WTC11 (cell line): ENCODE data around the gene HTR5A. TPM values are rescaled to one million over a fixed set of nuclear protein-coding genes. Genes with fewer than 3 reads are reported as not detected.

ENCODE experiments used
- ATAC-seq: fragments of 200-7000 bp; cut with Tn5 transposase; 2 replicates; pipeline ENCODE4 v1.10.0; 2021; ENCODE audit warnings: mild to moderate bottlenecking, moderate library complexity
- Bru-seq: library from RNA; stranded (reverse); fragments of 400-500 nt; gene quantifications from one replicate; lab custom pipeline; 2021; lab: Mats Ljungman, UMichigan
- CTCF ChIA-PET: fragments of 300-600 bp; sonication (Branson Sonifier 250); formaldehyde crosslinking; loops from one replicate; lab custom pipeline; 2021; ENCODE audit warnings: antibody characterized with exemption; lab: Charles Lee
- POLR2A ChIA-PET: fragments of 350-600 bp; sonication (Branson Sonifier 250); formaldehyde crosslinking; loops from one replicate; lab custom pipeline; 2021; ENCODE audit warnings: antibody characterized with exemption; lab: Charles Lee
- DNase-seq: peaks from one replicate; pipeline ENCODE4 v3.0.0; 2021; ENCODE audit warnings: low spot score
- H3K27ac Mint-ChIP-seq: 2 replicates; pipeline ENCODE4 v1.8.0; 2021; ENCODE audit warnings: mixed read lengths
- H3K27me3 Mint-ChIP-seq: 2 replicates; pipeline ENCODE4 v1.8.0; 2021; ENCODE audit warnings: low read depth, mild to moderate bottlenecking, moderate library complexity, mixed read lengths
- H3K36me3 Mint-ChIP-seq: 2 replicates; pipeline ENCODE4 v1.8.0; 2021; ENCODE audit warnings: mixed read lengths
- H3K4me1 Mint-ChIP-seq: 2 replicates; pipeline ENCODE4 v1.8.0; 2022; ENCODE audit warnings: mixed read lengths
- H3K4me3 Mint-ChIP-seq: 2 replicates; pipeline ENCODE4 v1.8.0; 2021; ENCODE audit warnings: mild to moderate bottlenecking, moderate library complexity, mixed read lengths
- H3K9me3 Mint-ChIP-seq: 2 replicates; pipeline ENCODE4 v1.8.0; 2021; ENCODE audit warnings: mixed read lengths
- EMX1 ChIP-seq: fragments of 250-450 bp; sonication (Bioruptor Pico); IDR thresholded peaks from 2 replicates; pipeline ENCODE4 v1.8.0; 2021; ENCODE audit warnings: mild to moderate bottlenecking
- GRHL2 ChIP-seq: fragments of 250-450 bp; sonication (Bioruptor Pico); IDR thresholded peaks from 2 replicates; pipeline ENCODE4 v1.8.0; 2022; ENCODE audit warnings: mild to moderate bottlenecking, moderate library complexity; ENCODE audit not compliant: insufficient replicate concordance, severe bottlenecking
- GTF2I ChIP-seq: fragments of 250-450 bp; sonication (Bioruptor Pico); conservative IDR thresholded peaks from 2 replicates; pipeline ENCODE4 v1.4.0; 2021; ENCODE audit warnings: mild to moderate bottlenecking
- HMGA2 ChIP-seq: fragments of 250-450 bp; sonication (Bioruptor Pico); IDR thresholded peaks from 2 replicates; pipeline ENCODE4 v1.4.0; 2021; ENCODE audit warnings: mild to moderate bottlenecking, moderate library complexity
- IRF2 ChIP-seq: sonication (generic); formaldehyde crosslinking; IDR thresholded peaks from 2 replicates; pipeline ENCODE4 v1.8.0; 2022; ENCODE audit warnings: low read depth, missing genetic modification reagents, borderline replicate concordance
- JAZF1 ChIP-seq: fragments of 250-450 bp; sonication (Bioruptor Pico); IDR thresholded peaks from 2 replicates; pipeline ENCODE4 v1.9.0; 2021; ENCODE audit warnings: moderate library complexity, mild to moderate bottlenecking, inconsistent platforms
- KAT7 ChIP-seq: sonication (generic); formaldehyde crosslinking; IDR thresholded peaks from 2 replicates; pipeline ENCODE4 v1.8.1; 2023; ENCODE audit warnings: missing genetic modification reagents, mild to moderate bottlenecking, borderline replicate concordance
- MYBL2 ChIP-seq: sonication (generic); formaldehyde crosslinking; IDR thresholded peaks from 2 replicates; pipeline ENCODE4 v1.8.1; 2023; ENCODE audit warnings: mild to moderate bottlenecking, moderate library complexity, missing genetic modification reagents
- NFE2L1 ChIP-seq: sonication (generic); formaldehyde crosslinking; IDR thresholded peaks from 2 replicates; pipeline ENCODE4 v1.8.1; 2023; ENCODE audit warnings: missing genetic modification reagents
- NFYB ChIP-seq: sonication (generic); formaldehyde crosslinking; conservative IDR thresholded peaks from 2 replicates; pipeline ENCODE4 v1.8.0; 2022; ENCODE audit warnings: low read depth, missing genetic modification reagents
- OVOL2 ChIP-seq: fragments of 250-450 bp; sonication (Bioruptor Pico); IDR thresholded peaks from 2 replicates; pipeline ENCODE4 v1.9.0; 2021; ENCODE audit warnings: mild to moderate bottlenecking, borderline replicate concordance
- PRRX2 ChIP-seq: fragments of 250-450 bp; sonication (Bioruptor Pico); IDR thresholded peaks from 2 replicates; pipeline ENCODE4 v1.8.0; 2021; ENCODE audit warnings: mild to moderate bottlenecking
- RELA ChIP-seq: sonication (generic); formaldehyde crosslinking; IDR thresholded peaks from 2 replicates; pipeline ENCODE4 v1.8.1; 2022; ENCODE audit warnings: missing genetic modification reagents, mild to moderate bottlenecking, borderline replicate concordance
- TCF7 ChIP-seq: sonication (generic); formaldehyde crosslinking; IDR thresholded peaks from 2 replicates; pipeline ENCODE4 v1.8.0; 2022; ENCODE audit warnings: mild to moderate bottlenecking, low read depth, missing genetic modification reagents, moderate library complexity
- ZBTB21 ChIP-seq: sonication (generic); formaldehyde crosslinking; IDR thresholded peaks from 2 replicates; pipeline ENCODE4 v1.8.1; 2023; ENCODE audit warnings: mild to moderate bottlenecking, missing genetic modification reagents, borderline replicate concordance
- ZNF138 ChIP-seq: sonication (generic); formaldehyde crosslinking; conservative IDR thresholded peaks from 2 replicates; pipeline ENCODE4 v1.8.1; 2022; ENCODE audit warnings: mild to moderate bottlenecking, moderate library complexity, missing genetic modification reagents
- ZNF232 ChIP-seq: sonication (generic); formaldehyde crosslinking; IDR thresholded peaks from 2 replicates; pipeline ENCODE4 v1.8.0; 2022; ENCODE audit warnings: mild to moderate bottlenecking, missing genetic modification reagents
- ZNF263 ChIP-seq: sonication (generic); formaldehyde crosslinking; IDR thresholded peaks from 2 replicates; pipeline ENCODE4 v1.8.1; 2022; ENCODE audit warnings: low read depth, mild to moderate bottlenecking, moderate library complexity, missing genetic modification reagents
- ZNF423 ChIP-seq: fragments of 250-450 bp; sonication (Bioruptor Pico); IDR thresholded peaks from 2 replicates; pipeline ENCODE4 v2.1.2; 2022; ENCODE audit warnings: mild to moderate bottlenecking, moderate library complexity
- long read RNA-seq, 3 experiments: library from RNA in 1 of 3; library from capped mRNA in 1 of 3; library from polyadenylated mRNA in 1 of 3; unstranded in 2 of 3; stranded (forward) in 1 of 3; transcript quantifications; one replicate each; pipeline ENCODE4 v2.0.0, GENCODE V29; 2021
- total RNA-seq: library from RNA; stranded (reverse); gene quantifications from 3 replicates; pipeline ENCODE4 v1.2.3, GENCODE V29; 2021
- TF ChIP-seq, protein P1 (sequence below): sonication (generic); formaldehyde crosslinking; IDR thresholded peaks from 2 replicates; pipeline ENCODE4 v1.8.1; 2023; ENCODE audit warnings: mild to moderate bottlenecking, missing genetic modification reagents
- TF ChIP-seq, protein P2 (sequence below): sonication (generic); formaldehyde crosslinking; IDR thresholded peaks from 2 replicates; pipeline ENCODE4 v1.8.0; 2022; ENCODE audit warnings: missing genetic modification reagents
- TF ChIP-seq, protein P3 (sequence below): sonication (generic); formaldehyde crosslinking; IDR thresholded peaks from 2 replicates; pipeline ENCODE4 v1.8.1; 2022; ENCODE audit warnings: low read depth, missing genetic modification reagents, borderline replicate concordance
- TF ChIP-seq, protein P4 (sequence below): sonication (generic); formaldehyde crosslinking; IDR thresholded peaks from 2 replicates; pipeline ENCODE4 v1.8.0; 2022; ENCODE audit warnings: mild to moderate bottlenecking, missing genetic modification reagents
- TF ChIP-seq, protein P5 (sequence below): fragments of 200-600 bp; IDR thresholded peaks from 2 replicates; pipeline ENCODE4 v1.8.0; 2022; ENCODE audit warnings: antibody characterized with exemption
- TF ChIP-seq, protein P6 (sequence below): sonication (generic); formaldehyde crosslinking; IDR thresholded peaks from 2 replicates; pipeline ENCODE4 v1.8.0; 2022; ENCODE audit warnings: mild to moderate bottlenecking, missing genetic modification reagents
- TF ChIP-seq, protein P7 (sequence below): sonication (generic); formaldehyde crosslinking; IDR thresholded peaks from 2 replicates; pipeline ENCODE4 v1.8.1; 2023; ENCODE audit warnings: mild to moderate bottlenecking, missing genetic modification reagents, moderate library complexity
- TF ChIP-seq, protein P8 (sequence below): sonication (generic); formaldehyde crosslinking; IDR thresholded peaks from 2 replicates; pipeline ENCODE4 v1.8.1; 2022; ENCODE audit warnings: mild to moderate bottlenecking, moderate library complexity, missing genetic modification reagents

The HTR5A gene
- not detected in 3 replicates for total RNA-seq
- Bru-seq, nascent RNA, result not detected
- long read RNA-seq, experiment 1, result 0 reads
- long read RNA-seq, experiment 2, result 0 reads
- long read RNA-seq, experiment 3, result 0 reads

DNA sequence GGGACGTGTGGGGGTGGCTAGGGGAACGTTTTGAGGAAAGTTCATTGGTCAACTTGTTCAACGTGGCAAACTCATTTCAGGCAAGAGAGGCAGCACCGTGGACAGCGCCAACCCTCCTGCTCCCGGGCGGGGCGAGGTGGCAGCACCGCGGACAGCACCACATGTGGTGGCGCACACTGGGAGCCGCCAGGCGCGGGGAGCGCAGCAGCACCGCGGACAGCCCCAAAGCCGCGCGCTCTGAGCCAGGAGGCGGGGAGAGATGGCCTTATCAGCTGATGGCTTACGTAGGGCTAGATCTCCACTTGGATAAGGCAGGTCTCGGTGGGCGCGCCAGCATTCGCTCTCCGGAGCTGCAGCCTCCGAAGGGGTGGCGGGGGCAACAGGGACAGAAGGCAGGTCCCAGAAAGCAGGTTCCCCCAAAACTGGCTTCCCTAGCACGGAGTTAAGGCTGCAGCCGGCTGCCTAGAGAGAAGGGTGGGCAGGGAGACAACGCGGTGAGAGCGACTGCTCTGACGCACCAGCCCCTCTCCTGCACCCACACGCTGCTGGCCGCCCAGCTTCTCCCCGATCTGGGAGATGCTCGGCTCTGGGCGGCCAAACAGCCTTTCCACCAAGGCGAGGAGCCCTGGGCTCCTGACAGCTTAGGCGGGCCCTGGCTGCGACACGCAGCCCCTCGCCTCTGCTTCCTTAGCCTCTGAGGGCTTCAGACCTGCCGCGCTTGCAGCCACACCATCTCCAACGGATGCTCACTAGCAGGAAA is at the start of gene HTR5A:
HTR5A (plus strand) TSS at position 333 of the 760 bp plus-strand sequence. CDS start 576 bp downstream, outside the sequence.
- Mint-ChIP-seq H3K27me3 (peaks cover 27% of the 10 kb centered on the region), H3K9me3 (no peaks in the 10 kb centered on the region), H3K4me1 (0 out of 2 replicates have a peak, but pooled peaks cover 7% of the 10 kb centered on the region), H3K4me3 (peak within 1 kb of the TSS; percentile 64), H3K27ac (no peak within 1 kb of the TSS), H3K36me3 (no peaks in the 10 kb centered on the region)
- ChIA-PET POLR2A (no interaction called here), CTCF (interaction anchor here (0.9 to 1.4 kb wide), 6 partner anchors 11 to 275 kb away, joined by 3 to 7 read pairs (median 4); no protein-coding TSS in a partner anchor)
- DNase-seq (peak; percentile 96), ATAC-seq (peak; percentile 98)
- TF ChIP-seq, protein P1, sequence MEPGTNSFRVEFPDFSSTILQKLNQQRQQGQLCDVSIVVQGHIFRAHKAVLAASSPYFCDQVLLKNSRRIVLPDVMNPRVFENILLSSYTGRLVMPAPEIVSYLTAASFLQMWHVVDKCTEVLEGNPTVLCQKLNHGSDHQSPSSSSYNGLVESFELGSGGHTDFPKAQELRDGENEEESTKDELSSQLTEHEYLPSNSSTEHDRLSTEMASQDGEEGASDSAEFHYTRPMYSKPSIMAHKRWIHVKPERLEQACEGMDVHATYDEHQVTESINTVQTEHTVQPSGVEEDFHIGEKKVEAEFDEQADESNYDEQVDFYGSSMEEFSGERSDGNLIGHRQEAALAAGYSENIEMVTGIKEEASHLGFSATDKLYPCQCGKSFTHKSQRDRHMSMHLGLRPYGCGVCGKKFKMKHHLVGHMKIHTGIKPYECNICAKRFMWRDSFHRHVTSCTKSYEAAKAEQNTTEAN, result peak; percentile 100
- TF ChIP-seq ZNF263 (CRISPR knock-in tag), result peak; percentile 96
- TF ChIP-seq, protein P2, sequence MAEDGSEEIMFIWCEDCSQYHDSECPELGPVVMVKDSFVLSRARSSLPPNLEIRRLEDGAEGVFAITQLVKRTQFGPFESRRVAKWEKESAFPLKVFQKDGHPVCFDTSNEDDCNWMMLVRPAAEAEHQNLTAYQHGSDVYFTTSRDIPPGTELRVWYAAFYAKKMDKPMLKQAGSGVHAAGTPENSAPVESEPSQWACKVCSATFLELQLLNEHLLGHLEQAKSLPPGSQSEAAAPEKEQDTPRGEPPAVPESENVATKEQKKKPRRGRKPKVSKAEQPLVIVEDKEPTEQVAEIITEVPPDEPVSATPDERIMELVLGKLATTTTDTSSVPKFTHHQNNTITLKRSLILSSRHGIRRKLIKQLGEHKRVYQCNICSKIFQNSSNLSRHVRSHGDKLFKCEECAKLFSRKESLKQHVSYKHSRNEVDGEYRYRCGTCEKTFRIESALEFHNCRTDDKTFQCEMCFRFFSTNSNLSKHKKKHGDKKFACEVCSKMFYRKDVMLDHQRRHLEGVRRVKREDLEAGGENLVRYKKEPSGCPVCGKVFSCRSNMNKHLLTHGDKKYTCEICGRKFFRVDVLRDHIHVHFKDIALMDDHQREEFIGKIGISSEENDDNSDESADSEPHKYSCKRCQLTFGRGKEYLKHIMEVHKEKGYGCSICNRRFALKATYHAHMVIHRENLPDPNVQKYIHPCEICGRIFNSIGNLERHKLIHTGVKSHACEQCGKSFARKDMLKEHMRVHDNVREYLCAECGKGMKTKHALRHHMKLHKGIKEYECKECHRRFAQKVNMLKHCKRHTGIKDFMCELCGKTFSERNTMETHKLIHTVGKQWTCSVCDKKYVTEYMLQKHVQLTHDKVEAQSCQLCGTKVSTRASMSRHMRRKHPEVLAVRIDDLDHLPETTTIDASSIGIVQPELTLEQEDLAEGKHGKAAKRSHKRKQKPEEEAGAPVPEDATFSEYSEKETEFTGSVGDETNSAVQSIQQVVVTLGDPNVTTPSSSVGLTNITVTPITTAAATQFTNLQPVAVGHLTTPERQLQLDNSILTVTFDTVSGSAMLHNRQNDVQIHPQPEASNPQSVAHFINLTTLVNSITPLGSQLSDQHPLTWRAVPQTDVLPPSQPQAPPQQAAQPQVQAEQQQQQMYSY (CRISPR knock-in tag), result peak; percentile 92
- TF ChIP-seq HMGA2, result no peak
- TF ChIP-seq OVOL2 (CRISPR knock-in tag), result no peak
- no peak for TF ChIP-seq JAZF1
- peak; percentile 86 for TF ChIP-seq NFYB (CRISPR knock-in tag)
- TF ChIP-seq IRF2 (CRISPR knock-in tag), result peak; percentile 100
- TF ChIP-seq ZNF232 (CRISPR knock-in tag), result peak; percentile 100
- TF ChIP-seq PRRX2 (CRISPR knock-in tag), result peak; percentile 98
- TF ChIP-seq NFE2L1 (CRISPR knock-in tag), result peak; percentile 100
- TF ChIP-seq, protein P3, sequence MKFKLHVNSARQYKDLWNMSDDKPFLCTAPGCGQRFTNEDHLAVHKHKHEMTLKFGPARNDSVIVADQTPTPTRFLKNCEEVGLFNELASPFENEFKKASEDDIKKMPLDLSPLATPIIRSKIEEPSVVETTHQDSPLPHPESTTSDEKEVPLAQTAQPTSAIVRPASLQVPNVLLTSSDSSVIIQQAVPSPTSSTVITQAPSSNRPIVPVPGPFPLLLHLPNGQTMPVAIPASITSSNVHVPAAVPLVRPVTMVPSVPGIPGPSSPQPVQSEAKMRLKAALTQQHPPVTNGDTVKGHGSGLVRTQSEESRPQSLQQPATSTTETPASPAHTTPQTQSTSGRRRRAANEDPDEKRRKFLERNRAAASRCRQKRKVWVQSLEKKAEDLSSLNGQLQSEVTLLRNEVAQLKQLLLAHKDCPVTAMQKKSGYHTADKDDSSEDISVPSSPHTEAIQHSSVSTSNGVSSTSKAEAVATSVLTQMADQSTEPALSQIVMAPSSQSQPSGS (CRISPR knock-in tag), result peak; percentile 100
- TF ChIP-seq ZNF138 (CRISPR knock-in tag), result peak; percentile 99; the same call in 1 of the 2 replicates
- no peak for TF ChIP-seq GRHL2 (CRISPR knock-in tag)
- TF ChIP-seq ZBTB21 (CRISPR knock-in tag), result peak; percentile 99
- TF ChIP-seq, protein P4, sequence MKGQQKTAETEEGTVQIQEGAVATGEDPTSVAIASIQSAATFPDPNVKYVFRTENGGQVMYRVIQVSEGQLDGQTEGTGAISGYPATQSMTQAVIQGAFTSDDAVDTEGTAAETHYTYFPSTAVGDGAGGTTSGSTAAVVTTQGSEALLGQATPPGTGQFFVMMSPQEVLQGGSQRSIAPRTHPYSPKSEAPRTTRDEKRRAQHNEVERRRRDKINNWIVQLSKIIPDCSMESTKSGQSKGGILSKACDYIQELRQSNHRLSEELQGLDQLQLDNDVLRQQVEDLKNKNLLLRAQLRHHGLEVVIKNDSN (CRISPR knock-in tag), result peak; percentile 97
- TF ChIP-seq EMX1 (CRISPR knock-in tag), result peak; percentile 96
- TF ChIP-seq, protein P5, sequence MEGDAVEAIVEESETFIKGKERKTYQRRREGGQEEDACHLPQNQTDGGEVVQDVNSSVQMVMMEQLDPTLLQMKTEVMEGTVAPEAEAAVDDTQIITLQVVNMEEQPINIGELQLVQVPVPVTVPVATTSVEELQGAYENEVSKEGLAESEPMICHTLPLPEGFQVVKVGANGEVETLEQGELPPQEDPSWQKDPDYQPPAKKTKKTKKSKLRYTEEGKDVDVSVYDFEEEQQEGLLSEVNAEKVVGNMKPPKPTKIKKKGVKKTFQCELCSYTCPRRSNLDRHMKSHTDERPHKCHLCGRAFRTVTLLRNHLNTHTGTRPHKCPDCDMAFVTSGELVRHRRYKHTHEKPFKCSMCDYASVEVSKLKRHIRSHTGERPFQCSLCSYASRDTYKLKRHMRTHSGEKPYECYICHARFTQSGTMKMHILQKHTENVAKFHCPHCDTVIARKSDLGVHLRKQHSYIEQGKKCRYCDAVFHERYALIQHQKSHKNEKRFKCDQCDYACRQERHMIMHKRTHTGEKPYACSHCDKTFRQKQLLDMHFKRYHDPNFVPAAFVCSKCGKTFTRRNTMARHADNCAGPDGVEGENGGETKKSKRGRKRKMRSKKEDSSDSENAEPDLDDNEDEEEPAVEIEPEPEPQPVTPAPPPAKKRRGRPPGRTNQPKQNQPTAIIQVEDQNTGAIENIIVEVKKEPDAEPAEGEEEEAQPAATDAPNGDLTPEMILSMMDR, result no peak
- peak; percentile 100 for TF ChIP-seq MYBL2
- TF ChIP-seq, protein P6, sequence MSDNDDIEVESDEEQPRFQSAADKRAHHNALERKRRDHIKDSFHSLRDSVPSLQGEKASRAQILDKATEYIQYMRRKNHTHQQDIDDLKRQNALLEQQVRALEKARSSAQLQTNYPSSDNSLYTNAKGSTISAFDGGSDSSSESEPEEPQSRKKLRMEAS (CRISPR knock-in tag), result peak; percentile 100
- peak; percentile 89 for TF ChIP-seq ZNF423 (CRISPR knock-in tag)
- peak; percentile 100 for TF ChIP-seq KAT7 (CRISPR knock-in tag)
- peak; percentile 100 for TF ChIP-seq TCF7 (CRISPR knock-in tag)
- peak; percentile 100 for TF ChIP-seq RELA (CRISPR knock-in tag)
- TF ChIP-seq, protein P7, sequence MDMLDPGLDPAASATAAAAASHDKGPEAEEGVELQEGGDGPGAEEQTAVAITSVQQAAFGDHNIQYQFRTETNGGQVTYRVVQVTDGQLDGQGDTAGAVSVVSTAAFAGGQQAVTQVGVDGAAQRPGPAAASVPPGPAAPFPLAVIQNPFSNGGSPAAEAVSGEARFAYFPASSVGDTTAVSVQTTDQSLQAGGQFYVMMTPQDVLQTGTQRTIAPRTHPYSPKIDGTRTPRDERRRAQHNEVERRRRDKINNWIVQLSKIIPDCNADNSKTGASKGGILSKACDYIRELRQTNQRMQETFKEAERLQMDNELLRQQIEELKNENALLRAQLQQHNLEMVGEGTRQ (CRISPR knock-in tag), result peak; percentile 84
- no peak for TF ChIP-seq GTF2I
- TF ChIP-seq, protein P8, sequence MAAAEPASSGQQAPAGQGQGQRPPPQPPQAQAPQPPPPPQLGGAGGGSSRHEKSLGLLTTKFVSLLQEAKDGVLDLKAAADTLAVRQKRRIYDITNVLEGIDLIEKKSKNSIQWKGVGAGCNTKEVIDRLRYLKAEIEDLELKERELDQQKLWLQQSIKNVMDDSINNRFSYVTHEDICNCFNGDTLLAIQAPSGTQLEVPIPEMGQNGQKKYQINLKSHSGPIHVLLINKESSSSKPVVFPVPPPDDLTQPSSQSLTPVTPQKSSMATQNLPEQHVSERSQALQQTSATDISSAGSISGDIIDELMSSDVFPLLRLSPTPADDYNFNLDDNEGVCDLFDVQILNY (CRISPR knock-in tag), result peak; percentile 100
